ENCODE measurements around the gene ATXN3. TPM values are rescaled to one million over a fixed set of nuclear protein-coding genes. Genes with fewer than 3 reads are reported as not detected.

Gene ATXN3
- total RNA-seq, 1 donor from 2014 or later, result 28.1 TPM

GRCh38 chr14:92012121-92012748 lies 94.1 kb downstream of the ATXN3 start:
- DNase-seq (ENCODE audit: low spot score in 2 of 2), result no peak
- FAIRE-seq, result no peak

DNA sequence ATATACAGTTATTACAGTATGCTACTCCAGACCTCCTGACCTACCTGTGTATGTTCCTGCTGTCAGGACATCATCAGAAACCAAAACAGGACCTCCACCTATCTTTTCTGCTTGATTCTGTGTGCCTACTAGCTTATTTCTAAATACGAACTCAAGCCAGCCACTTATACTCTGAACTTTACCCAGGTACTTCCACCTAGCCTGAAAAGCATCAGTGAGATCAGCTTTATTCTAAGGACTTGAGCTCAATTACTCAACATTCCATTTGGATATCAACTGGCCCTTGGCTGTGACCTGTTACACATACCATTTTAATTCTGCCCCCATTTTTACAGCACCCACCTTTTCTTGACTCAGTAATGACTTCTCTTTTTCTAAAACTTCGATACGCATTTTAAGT lies 95.7 kb downstream of the ATXN3 start:
- DNase-seq (ENCODE audit: low spot score in 2 of 2), result no peak
- FAIRE-seq, result no peak

DNA sequence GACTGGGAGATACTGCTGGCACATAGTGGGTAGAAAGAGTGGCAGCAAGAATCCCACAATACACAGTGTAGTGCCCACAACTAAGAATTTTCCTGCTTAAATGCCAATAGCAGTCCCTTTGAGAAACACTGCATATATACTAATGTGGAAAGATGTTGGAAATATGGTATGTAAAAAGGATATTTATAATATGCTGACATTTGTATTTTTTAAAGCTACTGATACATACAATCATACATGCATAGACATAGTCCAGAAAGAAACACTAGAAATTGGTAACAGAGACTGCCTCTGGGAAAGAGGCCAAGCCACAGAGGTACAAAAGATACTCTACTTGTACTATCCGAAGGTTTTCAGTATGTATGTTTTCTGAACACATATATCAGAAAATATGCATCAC lies 96.8 kb downstream of the ATXN3 start:
- FAIRE-seq, result no peak
- DNase-seq (ENCODE audit: low spot score in 2 of 2), result no peak

Other genes starting within 250 kb of the ATXN3 start
- 5.7 TPM for gene TC2N, start 239.0 kb downstream of the ATXN3 start, total RNA-seq
- 1.6 TPM for gene FBLN5, start 158.9 kb downstream of the ATXN3 start, total RNA-seq
- gene TRIP11, start 66.5 kb downstream of the ATXN3 start, total RNA-seq, result 37.5 TPM
- gene NDUFB1, start 15.1 kb upstream of the ATXN3 start, total RNA-seq, result 189 TPM
- gene CPSF2, start 15.4 kb upstream of the ATXN3 start, total RNA-seq, result 18.3 TPM
- 0.41 TPM for gene SLC24A4, start 216.6 kb upstream of the ATXN3 start, total RNA-seq

Measured in frontal cortex (tissue), 4 donors.